Measurements from ENCODE around the gene ADGRF1.

DNA sequence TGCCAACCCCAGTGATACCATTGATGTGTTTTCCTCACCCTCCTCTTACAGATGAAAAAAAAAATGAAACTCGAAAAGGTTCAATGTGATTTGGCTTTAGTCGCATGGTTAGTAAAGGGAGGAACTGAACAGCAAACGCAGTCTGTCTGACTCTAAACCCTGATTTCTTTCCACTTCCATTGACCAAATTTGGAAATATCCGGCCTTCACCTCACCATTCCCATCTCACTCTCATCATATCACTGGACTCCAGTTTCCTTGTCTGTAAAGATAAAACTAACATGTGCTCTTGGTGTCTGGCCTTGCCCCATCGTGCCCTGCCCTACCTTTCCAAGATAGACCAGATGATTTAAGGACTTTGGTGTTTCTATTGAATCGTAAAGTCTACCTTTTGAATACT, 48.7 kb upstream of the ADGRF1 start:
- TF ChIP-seq CTCF (IDR thresholded peaks at IDR 0.05; ENCODE audit: insufficient read depth, low read length) (no peak), POLR2AphosphoS5 (IDR thresholded peaks at IDR 0.05; ENCODE audit: low read depth) (no peak)

Data from HL-60 (cell line).